Omental fat pad (tissue), 4 donors: ENCODE measurements around the gene CACNB2. TPM values are rescaled to one million over a fixed set of nuclear protein-coding genes. Genes with fewer than 3 reads are reported as not detected.

ENCODE experiments used
- ATAC-seq: fragments of 150-250 bp; one replicate; pipeline ENCODE4 v1.9.1; 2016; ENCODE audit warnings: mild to moderate bottlenecking, moderate library complexity; ENCODE audit not compliant: low FRiP score
- DNase-seq: peaks from one replicate; pipeline ENCODE4 v3.0.0-alpha.2; 2019; ENCODE audit warnings: low spot score
- total RNA-seq, 4 donors: library from RNA; depleted of rRNA; stranded (reverse); fragments of >200 nt; gene quantifications; one replicate each; pipeline ENCODE4 v1.1.0, GENCODE V29; 2016
- TF ChIP-seq, protein P1 (sequence below), 3 donors: fragments of 450-650 bp; IDR thresholded peaks; one replicate each; pipeline ENCODE4 v1.5.1; 2016 to 2017; ENCODE audit warnings: antibody characterized with exemption in 3 of 3, mild to moderate bottlenecking in 3 of 3, moderate library complexity in 2 of 3

The CACNB2 gene
- total RNA-seq, 4 donors from 2014 or later, result 2.0 to 12.1 (median 6.1) TPM

DNA sequence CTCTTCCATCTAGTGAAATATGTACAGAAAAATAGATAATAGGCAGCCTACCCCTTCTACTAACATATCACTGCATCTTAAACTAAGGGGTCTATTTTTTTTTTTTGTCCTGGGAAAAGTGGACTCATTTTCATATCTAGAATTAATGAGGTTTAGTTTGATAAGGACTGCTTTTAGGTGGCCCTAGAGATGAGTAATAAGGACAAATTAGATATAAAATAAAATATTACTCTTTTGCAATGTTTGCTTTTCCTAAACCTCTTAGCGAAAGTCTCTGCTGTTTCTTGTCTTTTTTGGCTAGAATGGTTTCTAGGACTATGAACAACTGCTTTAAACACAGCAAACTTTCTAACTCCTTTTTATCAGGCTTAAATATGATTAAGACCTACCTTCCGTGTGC, 83.7 kb downstream of the CACNB2 start:
- ATAC-seq, result no peak
- DNase-seq, result no peak
- TF ChIP-seq, protein P1, sequence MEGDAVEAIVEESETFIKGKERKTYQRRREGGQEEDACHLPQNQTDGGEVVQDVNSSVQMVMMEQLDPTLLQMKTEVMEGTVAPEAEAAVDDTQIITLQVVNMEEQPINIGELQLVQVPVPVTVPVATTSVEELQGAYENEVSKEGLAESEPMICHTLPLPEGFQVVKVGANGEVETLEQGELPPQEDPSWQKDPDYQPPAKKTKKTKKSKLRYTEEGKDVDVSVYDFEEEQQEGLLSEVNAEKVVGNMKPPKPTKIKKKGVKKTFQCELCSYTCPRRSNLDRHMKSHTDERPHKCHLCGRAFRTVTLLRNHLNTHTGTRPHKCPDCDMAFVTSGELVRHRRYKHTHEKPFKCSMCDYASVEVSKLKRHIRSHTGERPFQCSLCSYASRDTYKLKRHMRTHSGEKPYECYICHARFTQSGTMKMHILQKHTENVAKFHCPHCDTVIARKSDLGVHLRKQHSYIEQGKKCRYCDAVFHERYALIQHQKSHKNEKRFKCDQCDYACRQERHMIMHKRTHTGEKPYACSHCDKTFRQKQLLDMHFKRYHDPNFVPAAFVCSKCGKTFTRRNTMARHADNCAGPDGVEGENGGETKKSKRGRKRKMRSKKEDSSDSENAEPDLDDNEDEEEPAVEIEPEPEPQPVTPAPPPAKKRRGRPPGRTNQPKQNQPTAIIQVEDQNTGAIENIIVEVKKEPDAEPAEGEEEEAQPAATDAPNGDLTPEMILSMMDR (IDR thresholded peaks at IDR 0.05), result no peak

DNA sequence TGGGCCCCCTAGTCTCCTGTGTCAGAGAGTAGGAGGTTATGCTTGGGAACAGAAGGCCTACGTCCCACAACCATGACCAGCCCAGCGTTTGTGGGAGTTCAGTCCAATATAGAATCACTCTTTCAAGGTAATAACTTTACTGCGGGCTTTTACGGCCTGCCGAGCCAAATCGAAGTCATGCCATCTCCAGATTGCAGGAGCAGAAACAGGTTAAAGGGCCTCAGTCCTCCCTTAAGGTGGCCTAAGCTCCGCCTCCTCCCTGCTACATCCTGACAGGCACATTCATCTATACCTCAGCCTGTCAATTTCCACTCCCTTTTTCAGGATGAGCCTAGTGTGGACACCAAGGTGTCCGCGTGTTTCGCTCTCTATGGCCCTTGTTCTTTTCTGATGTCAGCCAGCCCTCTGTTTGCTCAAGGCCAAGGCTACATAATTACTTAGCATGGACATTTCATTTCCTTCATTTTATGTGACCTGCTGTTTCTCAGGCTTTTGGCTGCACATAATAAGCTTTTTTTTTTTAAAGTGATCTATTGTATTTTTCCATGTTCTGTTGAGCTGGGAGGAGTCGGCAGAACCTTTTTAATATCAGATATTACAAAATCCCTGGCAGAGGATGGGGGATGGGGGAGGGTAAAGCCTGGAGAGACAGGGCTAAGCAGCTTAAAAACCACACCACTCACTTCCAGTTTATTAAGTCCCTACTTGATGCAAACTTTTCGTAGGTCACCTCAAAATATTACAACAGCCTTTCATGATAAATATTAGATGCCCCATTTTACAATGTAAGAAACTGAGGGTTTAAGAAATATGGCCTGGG, 84.6 kb downstream of the CACNB2 start:
- TF ChIP-seq, protein P1 (IDR thresholded peaks at IDR 0.05), result no peak
- DNase-seq (no peak), ATAC-seq (no peak)

DNA sequence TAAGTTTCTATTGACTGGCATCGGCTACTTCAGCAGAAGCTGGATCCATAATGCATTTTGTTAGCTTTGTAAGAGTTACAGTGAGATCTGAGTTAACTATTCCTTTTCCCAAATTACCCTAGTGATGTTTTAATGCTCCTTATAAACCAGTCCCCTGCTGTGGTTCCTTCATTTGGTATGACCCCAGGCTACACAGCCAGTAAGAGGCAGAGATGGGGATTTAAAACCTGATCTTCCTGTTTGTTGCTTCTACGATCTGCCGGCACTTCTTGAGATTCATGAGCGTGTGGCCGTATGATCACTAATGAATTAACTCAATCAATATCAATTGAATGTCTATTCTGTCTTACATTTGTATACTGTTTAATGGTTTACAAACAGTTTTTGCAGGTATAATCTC, 86.1 kb downstream of the CACNB2 start:
- DNase-seq, result no peak
- TF ChIP-seq, protein P1 (IDR thresholded peaks at IDR 0.05), result no peak
- no peak for ATAC-seq

DNA sequence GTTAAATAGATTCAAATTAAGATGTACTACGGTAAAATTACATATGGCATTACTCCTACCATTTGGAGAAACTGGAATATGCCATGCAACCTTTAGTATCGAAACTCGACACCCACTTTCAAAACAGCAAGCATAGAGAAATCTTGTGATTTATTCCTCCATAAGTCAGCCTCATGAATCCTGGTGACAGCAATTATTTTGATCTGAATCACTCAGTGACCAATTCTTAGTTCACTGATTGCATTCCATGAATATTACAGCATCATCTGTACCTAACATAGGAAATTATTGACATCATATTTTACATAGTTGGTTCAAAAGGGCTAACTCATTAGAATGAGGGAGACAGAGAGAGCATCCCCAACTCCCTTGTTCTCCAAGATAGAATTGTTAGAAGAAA, 89.6 kb downstream of the CACNB2 start:
- ATAC-seq (no peak), DNase-seq (no peak)
- TF ChIP-seq, protein P1 (IDR thresholded peaks at IDR 0.05), result no peak

DNA sequence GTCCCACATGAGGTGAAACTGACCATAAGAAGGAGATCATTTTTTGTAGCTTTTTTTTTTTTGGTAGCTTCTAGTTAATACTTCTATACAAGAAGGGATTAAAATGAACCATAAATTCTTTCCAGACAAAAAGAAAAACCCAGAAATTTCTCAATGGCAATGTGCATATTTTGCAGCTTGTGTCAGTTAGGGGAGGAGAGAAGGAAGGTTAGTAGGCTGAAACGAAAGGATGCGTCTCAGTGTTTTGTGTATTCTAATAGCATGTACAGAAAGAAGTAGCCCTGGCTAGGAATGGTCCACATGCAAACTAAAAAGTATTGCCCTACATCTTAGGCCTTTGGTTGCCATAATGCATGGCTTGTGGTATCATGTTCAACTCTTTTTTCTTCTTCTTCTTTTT, 90.6 kb downstream of the CACNB2 start:
- no peak for ATAC-seq
- TF ChIP-seq, protein P1 (IDR thresholded peaks at IDR 0.05), result no peak
- DNase-seq, result no peak

DNA sequence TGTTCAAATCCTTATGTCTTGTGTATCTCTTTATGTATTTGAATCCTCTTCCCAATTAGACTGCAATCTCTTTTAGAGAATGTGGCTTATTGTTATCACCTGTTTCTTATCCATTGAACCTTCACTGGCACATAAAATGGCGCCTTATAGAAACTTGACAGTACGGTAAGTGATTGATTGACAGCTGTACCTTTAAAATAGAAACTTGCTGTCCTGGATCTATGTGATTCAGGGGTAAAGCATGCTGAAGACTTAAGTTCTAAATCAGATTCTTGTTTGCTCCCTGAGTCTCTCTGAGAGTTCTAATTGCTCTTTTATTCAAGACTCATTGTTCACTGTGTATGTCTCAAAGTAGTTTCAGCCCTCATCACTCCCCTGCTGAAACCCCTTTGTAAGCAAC, 91.3 kb downstream of the CACNB2 start:
- ATAC-seq, result no peak
- DNase-seq, result no peak
- TF ChIP-seq, protein P1 (IDR thresholded peaks at IDR 0.05), result no peak

DNA sequence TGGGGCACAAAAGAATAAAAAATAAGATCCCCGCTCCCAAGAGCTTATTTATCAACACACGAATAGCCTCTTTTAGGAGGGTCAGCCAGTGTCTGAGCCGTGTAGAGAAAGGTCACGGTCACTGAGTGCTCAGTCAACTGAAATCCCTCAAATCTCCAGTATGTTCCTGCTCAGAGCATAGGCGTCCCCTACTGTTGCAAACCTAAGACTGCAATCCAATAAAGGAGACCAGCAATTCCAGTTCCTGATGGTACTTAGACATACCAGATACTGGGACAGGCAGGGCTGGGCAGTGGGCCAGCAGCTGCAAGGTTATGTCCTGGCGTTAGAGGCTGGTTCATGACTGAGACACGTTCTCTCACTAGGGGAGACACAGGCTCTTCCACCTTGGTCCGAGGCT, 93.6 kb downstream of the CACNB2 start:
- ATAC-seq (no peak), DNase-seq (no peak)
- TF ChIP-seq, protein P1 (IDR thresholded peaks at IDR 0.05), result no peak
